B cell (primary cell): ENCODE data around the gene CEP112.

Experiments
- EZH2 ChIP-seq: IDR thresholded peaks from 2 replicates; pipeline ENCODE4 v1.6.1; 2012; ENCODE audit warnings: borderline replicate concordance, low read depth, mild to moderate bottlenecking, moderate library complexity, low read length; ENCODE audit not compliant: insufficient read depth, poor library complexity, severe bottlenecking
- TF ChIP-seq, protein P1 (sequence below): fragments of 200-600 bp; IDR thresholded peaks from one replicate; pipeline ENCODE4 v1.8.0; 2022; ENCODE audit warnings: antibody characterized with exemption, mild to moderate bottlenecking

DNA sequence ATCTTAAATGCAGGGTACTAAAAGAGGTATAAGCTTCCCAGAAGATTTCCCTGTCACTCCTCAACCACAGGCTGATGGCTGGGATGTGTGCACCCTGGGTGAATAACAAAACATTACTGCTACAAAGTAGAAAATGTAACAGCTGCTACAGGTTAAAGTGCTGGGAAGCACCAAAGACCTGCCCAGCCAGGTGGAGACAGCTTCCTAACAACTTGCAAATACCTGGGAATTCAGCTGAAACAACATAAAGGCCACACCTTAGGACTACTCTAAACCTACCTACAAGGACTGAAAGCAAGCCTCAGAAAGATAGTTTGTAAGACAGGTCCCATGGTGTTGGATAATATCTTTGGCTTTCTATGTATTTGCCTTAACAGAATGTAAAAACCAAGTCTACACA, 118.5 kb downstream of the CEP112 start:
- TF ChIP-seq EZH2, result no peak
- TF ChIP-seq, protein P1, sequence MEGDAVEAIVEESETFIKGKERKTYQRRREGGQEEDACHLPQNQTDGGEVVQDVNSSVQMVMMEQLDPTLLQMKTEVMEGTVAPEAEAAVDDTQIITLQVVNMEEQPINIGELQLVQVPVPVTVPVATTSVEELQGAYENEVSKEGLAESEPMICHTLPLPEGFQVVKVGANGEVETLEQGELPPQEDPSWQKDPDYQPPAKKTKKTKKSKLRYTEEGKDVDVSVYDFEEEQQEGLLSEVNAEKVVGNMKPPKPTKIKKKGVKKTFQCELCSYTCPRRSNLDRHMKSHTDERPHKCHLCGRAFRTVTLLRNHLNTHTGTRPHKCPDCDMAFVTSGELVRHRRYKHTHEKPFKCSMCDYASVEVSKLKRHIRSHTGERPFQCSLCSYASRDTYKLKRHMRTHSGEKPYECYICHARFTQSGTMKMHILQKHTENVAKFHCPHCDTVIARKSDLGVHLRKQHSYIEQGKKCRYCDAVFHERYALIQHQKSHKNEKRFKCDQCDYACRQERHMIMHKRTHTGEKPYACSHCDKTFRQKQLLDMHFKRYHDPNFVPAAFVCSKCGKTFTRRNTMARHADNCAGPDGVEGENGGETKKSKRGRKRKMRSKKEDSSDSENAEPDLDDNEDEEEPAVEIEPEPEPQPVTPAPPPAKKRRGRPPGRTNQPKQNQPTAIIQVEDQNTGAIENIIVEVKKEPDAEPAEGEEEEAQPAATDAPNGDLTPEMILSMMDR, result no peak
